HT1080 (cell line): Measurements from ENCODE around the gene SLC50A1. TPM values are rescaled to one million over a fixed set of nuclear protein-coding genes. Genes with fewer than 3 reads are reported as not detected.
"Not testable (repeated sequence)": the region's sequence is repeated elsewhere in the genome, so short reads cannot be mapped to it uniquely, and the experiment has no call there.

ENCODE experiments used
- DNase-seq: peaks from one replicate; pipeline ENCODE4 v3.0.0-alpha.2; 2015; ENCODE audit warnings: low read depth
- total RNA-seq: library from RNA; depleted of rRNA; stranded (reverse); fragments of >200 nt; shearing (Covaris generic); gene quantifications from 2 replicates; pipeline ENCODE4 v1.2.3, GENCODE V29; 2014

SLC50A1 gene
- total RNA-seq, 1 experiment from 2014 or later = 36.9 TPM

- no peak for DNase-seq
Observed at GRCh38 chr1:155116113-155116764, 19.4 kb upstream of the SLC50A1 start.

DNA sequence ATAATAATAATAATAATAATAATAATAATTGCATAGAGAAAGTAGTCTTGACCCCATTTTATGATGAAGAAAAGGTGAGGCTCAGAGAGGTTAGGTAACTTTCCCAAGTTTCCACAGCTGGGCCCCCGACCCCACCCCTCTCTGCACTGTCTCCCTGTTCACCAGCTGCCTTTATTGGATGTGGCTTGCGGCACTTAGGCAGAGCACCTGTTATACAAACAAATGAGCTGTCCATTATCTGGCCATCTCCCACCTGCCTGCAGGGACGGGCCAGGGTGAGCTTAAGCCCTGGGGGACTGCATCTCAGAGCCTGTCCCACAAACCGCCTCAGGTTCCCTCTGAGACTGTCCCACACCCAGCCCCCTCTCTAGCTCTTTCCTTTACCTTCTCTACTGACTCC lies 18.0 kb upstream of the SLC50A1 start:
- DNase-seq = no peak

- not testable (repeated sequence) for DNase-seq
Observed at GRCh38 chr1:155118090-155118489, 17.6 kb upstream of the SLC50A1 start.

GRCh38 chr1:155120253-155120652 lies 15.4 kb upstream of the SLC50A1 start:
- DNase-seq = no peak

DNA sequence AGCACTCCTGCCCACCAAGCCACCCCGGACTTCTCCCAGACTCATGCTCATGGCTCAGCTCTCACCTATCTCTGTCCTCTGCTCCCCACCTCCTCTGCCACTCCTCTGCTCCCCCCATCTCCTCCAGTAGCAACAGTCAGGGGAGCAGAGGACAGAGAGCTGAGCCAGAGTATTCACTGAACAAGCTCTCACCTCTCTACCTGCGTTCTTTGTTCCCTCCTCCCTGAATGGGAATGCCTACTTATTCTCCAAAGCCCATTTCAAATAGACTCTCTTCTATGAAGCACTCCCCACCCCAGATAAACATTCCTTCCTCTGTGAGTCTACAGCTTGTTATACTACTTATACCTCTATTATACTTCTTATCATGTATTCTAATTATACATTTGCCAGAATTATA lies 14.4 kb upstream of the SLC50A1 start:
- DNase-seq = no peak

DNA sequence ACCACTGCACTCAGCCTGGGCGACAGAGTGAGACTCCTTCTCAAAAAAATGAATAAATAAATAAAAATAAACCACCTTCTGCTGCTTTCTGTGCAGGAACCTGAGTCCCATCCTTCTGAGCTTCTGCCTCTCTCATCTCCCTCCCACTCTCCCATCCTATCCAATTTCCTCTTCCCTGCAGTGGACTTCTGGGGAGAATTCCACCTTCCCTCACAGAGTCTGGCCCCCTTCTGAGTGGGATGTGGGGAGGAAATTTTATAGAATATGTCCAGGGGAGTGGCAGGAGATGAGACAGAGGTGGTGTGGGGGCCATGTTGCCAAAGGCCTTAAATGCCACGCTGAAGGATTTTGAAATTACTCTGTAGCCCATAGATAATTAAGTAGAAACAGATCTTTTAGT lies 13.3 kb upstream of the SLC50A1 start:
- DNase-seq = no peak

- DNase-seq = no peak
Observed at GRCh38 chr1:155123801-155124200, 11.9 kb upstream of the SLC50A1 start.

DNA sequence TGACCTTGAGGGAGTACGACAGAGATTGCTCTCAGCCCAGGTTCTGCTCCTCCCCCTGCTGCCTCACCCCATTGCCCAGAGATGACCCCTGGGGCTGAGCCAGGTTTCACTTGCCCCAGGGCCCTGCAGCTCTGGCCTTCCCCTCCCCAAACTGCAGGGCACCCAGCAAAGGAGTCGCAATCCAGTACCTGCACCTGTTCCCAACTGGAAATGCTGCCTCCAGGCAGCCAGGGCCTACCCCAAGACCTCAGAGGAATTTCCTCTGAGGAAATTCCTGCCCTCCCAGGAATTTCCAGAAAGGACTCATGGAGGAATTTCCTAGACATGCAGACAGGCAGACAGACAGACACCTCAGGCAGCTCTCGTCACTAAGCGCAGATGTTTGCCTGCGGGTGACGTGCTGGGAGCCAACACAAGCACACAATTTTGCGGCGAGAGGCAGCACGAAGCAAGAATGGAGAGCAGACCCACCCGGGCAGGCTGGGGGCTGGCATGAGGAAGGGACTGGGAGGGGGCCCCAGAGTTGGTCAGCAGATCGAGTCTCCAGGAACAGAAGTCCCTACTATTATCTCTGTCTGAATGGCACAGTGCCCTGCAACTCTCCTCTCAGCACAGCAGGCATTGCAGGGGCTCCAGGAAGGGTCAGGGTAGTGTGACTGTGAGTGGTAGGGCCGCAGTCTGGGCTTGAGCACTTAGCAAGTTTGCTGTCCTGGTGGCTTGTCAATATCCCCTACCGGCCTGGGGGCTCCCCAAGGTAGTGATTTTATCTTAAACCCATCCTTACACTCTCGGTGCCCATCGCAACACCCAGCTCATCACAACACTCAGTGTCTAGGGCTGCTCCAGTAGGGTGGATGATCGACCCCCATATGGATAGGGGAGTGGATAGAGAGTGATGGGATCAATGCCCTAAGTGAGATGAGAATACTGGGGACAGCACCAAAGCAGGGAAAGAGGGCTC lies 10.9 kb upstream of the SLC50A1 start:
- DNase-seq = no peak

DNA sequence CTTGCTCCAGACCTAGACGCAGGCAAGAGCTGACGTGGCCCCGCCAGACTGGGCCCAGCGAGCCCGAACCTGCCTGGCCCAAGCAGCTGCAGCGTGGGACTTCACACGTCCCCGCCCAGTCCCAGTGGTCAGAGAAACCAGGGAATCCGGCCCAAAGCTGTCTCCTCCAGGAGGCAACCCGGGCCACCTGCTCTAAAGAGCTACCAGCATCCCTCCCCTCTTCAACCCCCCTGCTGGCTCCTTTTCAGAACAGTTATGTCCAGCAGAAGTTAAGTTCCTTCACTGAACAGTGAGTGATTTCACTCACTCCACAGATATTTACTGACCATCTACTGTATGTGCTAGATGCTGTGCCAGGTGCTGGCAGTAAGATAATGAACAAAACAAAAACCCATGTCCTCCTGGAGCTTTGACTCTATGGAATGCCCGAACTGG lies 10.1 kb upstream of the SLC50A1 start:
- DNase-seq = no peak

GRCh38 chr1:155125946-155126555 lies 9.6 kb upstream of the SLC50A1 start:
- no peak for DNase-seq

DNA sequence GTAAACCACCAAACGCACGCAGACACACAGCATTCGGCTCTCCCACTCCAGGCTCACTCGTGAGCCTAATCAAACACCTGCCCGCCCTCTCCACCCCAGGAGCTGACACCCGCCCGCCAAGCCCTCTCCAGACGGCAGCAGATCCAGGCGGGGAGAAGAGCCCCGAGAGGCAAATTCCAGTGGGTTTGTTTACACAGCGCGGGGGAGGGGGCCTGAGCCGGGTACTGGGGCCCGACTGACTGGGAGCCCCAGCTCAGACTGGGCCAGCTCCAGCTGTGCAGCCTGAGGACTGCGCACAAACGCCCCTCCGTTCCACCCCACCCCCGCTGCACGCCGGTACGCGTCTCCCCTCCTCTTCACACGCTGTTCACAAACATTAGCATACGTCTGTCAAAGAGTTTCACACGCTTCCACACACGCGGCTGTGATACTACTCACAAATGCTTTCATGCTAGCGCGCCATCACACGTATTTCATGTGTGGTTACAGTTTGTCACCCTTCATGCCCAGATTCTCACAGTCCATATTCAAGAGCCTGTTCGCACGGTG lies 9.0 kb upstream of the SLC50A1 start:
- DNase-seq = no peak

DNA sequence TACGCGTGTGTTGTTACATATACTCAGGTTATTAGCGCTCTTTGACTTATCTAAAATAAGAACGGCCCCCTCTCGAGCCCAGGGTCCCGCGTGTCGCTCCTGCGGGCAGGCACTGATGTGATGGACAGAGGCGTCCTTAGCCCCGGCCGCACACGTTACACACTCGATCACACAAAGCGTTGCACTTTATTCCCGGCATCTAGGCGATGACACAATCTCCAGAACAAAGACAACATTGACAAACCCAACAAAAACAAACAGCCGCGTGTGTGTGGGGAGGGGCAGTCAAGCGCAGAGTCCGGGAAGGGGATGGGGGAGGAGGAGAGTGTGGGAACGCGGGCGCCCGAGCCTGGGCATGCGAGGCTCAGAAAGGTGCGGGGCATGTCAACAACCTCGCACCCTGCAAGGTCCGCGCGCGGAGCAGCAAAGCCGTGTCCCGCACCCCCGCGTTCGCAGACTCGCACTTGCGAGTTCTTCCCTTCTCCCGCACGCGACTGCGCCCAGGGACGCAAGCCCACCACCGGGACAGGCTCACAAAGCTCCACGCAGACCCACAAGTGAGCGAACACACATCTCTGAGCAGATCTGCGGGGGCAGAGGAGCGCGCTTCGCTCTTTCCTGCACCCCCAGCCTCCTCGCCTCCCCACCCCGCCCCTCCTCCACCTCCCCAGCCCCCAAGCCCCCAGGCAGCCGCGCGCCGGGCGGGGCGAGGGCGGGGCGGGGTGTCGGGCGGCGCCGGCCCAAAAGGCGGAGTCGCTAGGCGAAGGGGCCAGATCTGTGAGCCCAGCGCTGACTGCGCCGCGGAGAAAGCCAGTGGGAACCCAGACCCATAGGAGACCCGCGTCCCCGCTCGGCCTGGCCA lies 8.3 kb upstream of the SLC50A1 start, which contains the start of gene EFNA1:
EFNA1 (plus strand) TSS at position 772 of the 862 bp plus-strand sequence. CDS start 102 bp downstream, outside the sequence.
- DNase-seq = peak; percentile 11

GRCh38 chr1:155127967-155128754 lies 7.5 kb upstream of the SLC50A1 start:
- no peak for DNase-seq

DNA sequence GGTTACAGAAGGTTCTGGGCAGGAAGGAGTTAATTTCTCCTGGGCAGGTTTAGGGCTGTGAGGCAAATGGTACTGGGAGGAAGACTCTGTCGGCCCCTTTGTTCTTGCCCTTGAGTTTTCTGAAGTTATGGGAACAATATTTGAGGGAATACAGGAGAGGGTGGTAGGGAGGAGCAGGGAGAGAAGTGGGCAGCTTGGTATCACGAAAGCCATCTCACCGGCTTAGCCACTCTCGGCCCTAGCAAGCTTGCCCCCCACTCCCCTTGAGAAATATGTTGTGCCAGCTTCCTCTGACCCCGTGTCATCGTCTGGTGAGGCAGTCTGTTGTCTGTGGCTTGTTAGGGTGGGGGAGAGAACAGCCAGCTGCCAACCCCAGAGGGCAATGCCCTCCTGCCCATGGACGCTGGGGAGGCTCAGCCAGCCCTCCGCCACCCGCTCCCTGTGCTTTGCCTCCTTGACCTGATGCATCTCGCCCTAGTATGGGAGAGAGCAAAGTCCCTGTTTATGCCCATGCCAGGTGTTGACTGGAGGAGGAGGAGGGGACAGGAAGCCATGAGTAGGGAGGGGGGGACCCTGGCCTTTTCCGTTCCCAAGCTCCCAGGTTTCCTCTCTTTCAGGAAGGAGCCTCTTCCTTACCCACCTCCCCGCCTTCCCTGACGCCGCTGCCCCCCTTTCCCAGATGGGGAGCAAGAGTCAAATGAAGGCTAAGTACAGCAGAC lies 6.7 kb upstream of the SLC50A1 start:
- DNase-seq = no peak

- DNase-seq = no peak
Observed at GRCh38 chr1:155130272-155131006, 5.2 kb upstream of the SLC50A1 start.

DNA sequence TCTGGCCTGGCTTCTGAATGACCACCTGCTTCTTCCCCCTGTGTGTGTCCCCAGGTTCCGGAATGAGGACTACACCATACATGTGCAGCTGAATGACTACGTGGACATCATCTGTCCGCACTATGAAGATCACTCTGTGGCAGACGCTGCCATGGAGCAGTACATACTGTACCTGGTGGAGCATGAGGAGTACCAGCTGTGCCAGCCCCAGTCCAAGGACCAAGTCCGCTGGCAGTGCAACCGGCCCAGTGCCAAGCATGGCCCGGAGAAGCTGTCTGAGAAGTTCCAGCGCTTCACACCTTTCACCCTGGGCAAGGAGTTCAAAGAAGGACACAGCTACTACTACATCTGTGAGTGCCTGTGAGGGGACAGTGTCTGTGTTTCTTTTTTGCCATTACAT lies 4.4 kb upstream of the SLC50A1 start:
- DNase-seq = no peak

- DNase-seq = no peak
Observed at GRCh38 chr1:155131856-155132255, 3.8 kb upstream of the SLC50A1 start.

DNA sequence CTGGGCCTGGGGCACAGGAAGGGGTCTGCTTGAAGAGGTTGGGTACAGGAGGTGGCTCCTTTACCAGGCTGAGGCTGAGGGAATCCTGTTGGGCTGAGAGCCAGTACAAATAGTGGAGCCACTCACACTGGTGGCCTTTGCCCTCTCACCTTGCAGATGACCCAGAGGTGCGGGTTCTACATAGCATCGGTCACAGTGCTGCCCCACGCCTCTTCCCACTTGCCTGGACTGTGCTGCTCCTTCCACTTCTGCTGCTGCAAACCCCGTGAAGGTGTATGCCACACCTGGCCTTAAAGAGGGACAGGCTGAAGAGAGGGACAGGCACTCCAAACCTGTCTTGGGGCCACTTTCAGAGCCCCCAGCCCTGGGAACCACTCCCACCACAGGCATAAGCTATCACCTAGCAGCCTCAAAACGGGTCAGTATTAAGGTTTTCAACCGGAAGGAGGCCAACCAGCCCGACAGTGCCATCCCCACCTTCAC lies 1.8 kb upstream of the SLC50A1 start:
- DNase-seq = no peak
